ENCODE results near the gene ABCA9. TPM values are rescaled to one million over a fixed set of nuclear protein-coding genes. Genes with fewer than 3 reads are reported as not detected.
"Not testable (repeated sequence)": the region's sequence is repeated elsewhere in the genome, so short reads cannot be mapped to it uniquely, and the experiment has no call there.

The ABCA9 gene
- total RNA-seq, 1 experiment from 2014 or later = not detected

DNA sequence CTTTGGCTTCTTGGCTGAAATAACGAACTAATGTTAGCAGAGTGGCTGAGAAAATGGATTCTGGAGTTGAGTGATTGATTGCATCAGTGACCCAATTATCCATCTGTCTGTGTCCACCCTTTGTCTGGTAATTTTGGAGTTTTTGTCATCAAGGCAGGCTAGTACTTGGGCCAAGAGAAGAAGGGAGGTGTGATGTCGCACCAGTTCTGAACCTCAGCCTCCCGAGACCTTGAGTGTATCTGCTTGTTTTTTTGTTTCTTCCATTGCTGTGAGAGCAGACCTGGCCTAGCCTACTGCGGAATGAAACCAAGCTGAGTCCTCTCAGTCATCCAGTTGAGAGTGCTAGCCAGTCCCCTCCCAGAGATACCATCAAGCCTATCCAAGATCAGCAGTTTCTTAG, 110.0 kb downstream of the ABCA9 start:
- H3K4me1 ChIP-seq (replicated peaks; ENCODE audit: insufficient read depth) = no peaks in the 10 kb centered on the region
- no peaks in the 10 kb centered on the region for H3K27me3 ChIP-seq (ENCODE audit: insufficient read depth, low read depth)
- H3K4me3 ChIP-seq = no peak overlapping the region
- BruUV-seq (replicated peaks) = no TSS peak
- no peaks in the 10 kb centered on the region for H3F3A ChIP-seq (ENCODE audit: insufficient read depth, low read depth)
- no peak overlapping the region for H3K27ac ChIP-seq
- TF ChIP-seq, protein P1, sequence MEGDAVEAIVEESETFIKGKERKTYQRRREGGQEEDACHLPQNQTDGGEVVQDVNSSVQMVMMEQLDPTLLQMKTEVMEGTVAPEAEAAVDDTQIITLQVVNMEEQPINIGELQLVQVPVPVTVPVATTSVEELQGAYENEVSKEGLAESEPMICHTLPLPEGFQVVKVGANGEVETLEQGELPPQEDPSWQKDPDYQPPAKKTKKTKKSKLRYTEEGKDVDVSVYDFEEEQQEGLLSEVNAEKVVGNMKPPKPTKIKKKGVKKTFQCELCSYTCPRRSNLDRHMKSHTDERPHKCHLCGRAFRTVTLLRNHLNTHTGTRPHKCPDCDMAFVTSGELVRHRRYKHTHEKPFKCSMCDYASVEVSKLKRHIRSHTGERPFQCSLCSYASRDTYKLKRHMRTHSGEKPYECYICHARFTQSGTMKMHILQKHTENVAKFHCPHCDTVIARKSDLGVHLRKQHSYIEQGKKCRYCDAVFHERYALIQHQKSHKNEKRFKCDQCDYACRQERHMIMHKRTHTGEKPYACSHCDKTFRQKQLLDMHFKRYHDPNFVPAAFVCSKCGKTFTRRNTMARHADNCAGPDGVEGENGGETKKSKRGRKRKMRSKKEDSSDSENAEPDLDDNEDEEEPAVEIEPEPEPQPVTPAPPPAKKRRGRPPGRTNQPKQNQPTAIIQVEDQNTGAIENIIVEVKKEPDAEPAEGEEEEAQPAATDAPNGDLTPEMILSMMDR (conservative IDR thresholded peaks at IDR 0.05) = no peak
- TF ChIP-seq EZH2 (IDR thresholded peaks at IDR 0.05; ENCODE audit: low read depth) = no peak
- no peaks in the 10 kb centered on the region for H3K79me2 ChIP-seq (ENCODE audit: low read depth)
- ChIA-PET CTCF (no interaction called here), POLR2A (ENCODE audit: unreplicated experiment) (no interaction called here)
- no peaks in the 10 kb centered on the region for H4K20me1 ChIP-seq (ENCODE audit: insufficient read depth)
- DNase-seq = no peak
- H3K9me2 ChIP-seq (ENCODE audit: insufficient read depth) = no peaks in the 10 kb centered on the region
- H3K4me2 ChIP-seq = no peak overlapping the region
- no peak overlapping the region for H2AFZ ChIP-seq
- H3K9me3 ChIP-seq (ENCODE audit: insufficient read depth, low read depth) = 0 out of 2 replicates have a peak, but pooled peaks cover 3% of the 10 kb centered on the region
- H3K36me3 ChIP-seq (ENCODE audit: low read depth) = no peaks in the 10 kb centered on the region
- intact Hi-C loops (cut with micrococcal nuclease; ENCODE audit: unreplicated experiment) = no loop called here

DNA sequence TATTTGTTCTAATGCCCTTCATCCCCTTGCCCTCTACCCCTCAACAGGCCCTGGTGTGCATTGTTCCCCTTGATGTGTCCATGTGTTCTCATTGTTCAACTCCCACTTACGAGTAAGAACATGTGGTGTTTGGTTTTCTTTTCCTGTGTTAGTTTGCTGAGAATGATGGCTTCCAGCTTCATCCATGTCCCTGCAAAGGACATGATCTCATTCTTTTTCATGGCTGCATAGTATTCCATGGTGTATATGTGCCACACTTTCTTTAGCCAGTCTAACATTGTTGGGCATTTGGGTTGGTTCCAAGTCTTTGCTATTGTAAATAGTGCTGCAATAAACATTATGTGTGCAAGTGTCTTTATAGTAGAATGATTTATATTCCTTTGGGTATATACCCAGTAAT, 112.9 kb downstream of the ABCA9 start:
- intact Hi-C loops (cut with micrococcal nuclease; ENCODE audit: unreplicated experiment); H3K9me2 ChIP-seq (ENCODE audit: insufficient read depth); H3K79me2 ChIP-seq (ENCODE audit: low read depth); H3K36me3 ChIP-seq (ENCODE audit: low read depth); H3K9me3 ChIP-seq (ENCODE audit: insufficient read depth, low read depth); H3K27ac ChIP-seq; H3F3A ChIP-seq (ENCODE audit: insufficient read depth, low read depth); BruUV-seq (replicated peaks); H4K20me1 ChIP-seq (ENCODE audit: insufficient read depth); H3K4me3 ChIP-seq; POLR2A ChIA-PET (ENCODE audit: unreplicated experiment); DNase-seq; H2AFZ ChIP-seq; H3K4me2 ChIP-seq; CTCF ChIA-PET; H3K4me1 ChIP-seq (replicated peaks; ENCODE audit: insufficient read depth); H3K27me3 ChIP-seq (ENCODE audit: insufficient read depth, low read depth): not testable (repeated sequence)

DNA sequence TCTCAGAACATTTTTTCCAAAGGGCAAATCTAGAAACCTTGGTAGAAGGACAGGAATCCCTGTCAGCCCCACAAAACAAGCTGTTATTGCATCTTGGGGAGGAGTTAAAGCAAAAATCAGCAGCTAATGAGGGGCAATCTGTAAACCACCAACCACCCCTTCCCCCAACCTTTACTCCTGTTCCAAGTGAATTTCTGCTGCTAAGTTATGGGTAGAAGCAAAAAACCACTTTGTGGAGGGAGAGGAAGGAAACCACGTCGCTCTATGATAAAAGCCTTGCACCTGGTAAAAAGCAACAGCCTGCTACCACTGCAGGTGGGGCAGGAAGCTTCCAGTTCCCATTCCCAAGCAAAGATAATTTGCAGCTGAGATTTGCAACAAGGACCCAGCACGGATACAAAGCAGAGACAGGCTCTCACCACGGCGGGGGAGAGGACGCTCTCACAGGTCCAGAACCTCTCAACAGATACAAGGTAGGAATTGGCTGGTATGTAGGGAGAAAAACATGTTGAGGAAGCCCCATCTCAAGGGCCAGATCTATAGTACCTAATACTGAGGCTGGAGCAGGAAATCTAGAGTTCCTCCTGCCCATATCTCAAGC, 116.2 kb downstream of the ABCA9 start:
- Histone ChIP-seq H4K20me1 (ENCODE audit: insufficient read depth) (no peaks in the 10 kb centered on the region), H3K9me3 (ENCODE audit: insufficient read depth, low read depth) (no peaks in the 10 kb centered on the region), H3K27me3 (ENCODE audit: insufficient read depth, low read depth) (no peaks in the 10 kb centered on the region), H3K27ac (no peak overlapping the region), H3K4me3 (no peak overlapping the region), H3K36me3 (ENCODE audit: low read depth) (no peaks in the 10 kb centered on the region), H3K79me2 (ENCODE audit: low read depth) (no peaks in the 10 kb centered on the region), H3K4me2 (no peak overlapping the region), H2AFZ (no peak overlapping the region), H3K9me2 (ENCODE audit: insufficient read depth) (no peaks in the 10 kb centered on the region), H3K4me1 (replicated peaks; ENCODE audit: insufficient read depth) (no peaks in the 10 kb centered on the region), H3F3A (ENCODE audit: insufficient read depth, low read depth) (no peaks in the 10 kb centered on the region)
- intact Hi-C loops (cut with micrococcal nuclease; ENCODE audit: unreplicated experiment) = no loop called here
- ChIA-PET CTCF (no interaction called here), POLR2A (ENCODE audit: unreplicated experiment) (no interaction called here)
- TF ChIP-seq EZH2 (IDR thresholded peaks at IDR 0.05; ENCODE audit: low read depth) = no peak
- TF ChIP-seq, protein P1 (conservative IDR thresholded peaks at IDR 0.05) = no peak
- BruUV-seq (replicated peaks) = no TSS peak
- DNase-seq = no peak

DNA sequence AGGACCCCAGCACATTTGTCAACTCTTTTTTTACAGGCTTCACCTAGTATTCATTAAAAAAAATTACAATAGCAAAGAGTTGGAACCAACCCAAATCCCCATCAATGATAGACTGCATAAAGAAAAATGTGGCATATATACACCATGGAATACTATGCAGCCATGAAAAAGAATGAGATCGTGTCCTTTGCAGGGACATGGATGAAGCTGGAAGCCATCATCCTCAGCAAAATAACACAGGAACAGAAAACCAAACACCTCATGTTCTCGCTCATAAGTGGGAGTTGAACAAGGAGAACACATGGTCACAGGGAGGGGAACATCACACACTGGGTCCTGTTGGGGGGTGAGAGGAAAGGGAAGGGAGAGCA, 116.9 kb downstream of the ABCA9 start:
- H3K4me2 ChIP-seq; H3K9me3 ChIP-seq (ENCODE audit: insufficient read depth, low read depth); DNase-seq; H3F3A ChIP-seq (ENCODE audit: insufficient read depth, low read depth); POLR2A ChIA-PET (ENCODE audit: unreplicated experiment); H3K4me1 ChIP-seq (replicated peaks; ENCODE audit: insufficient read depth); H3K79me2 ChIP-seq (ENCODE audit: low read depth); H3K4me3 ChIP-seq; H3K9me2 ChIP-seq (ENCODE audit: insufficient read depth); BruUV-seq (replicated peaks); H2AFZ ChIP-seq; CTCF ChIA-PET; H3K27me3 ChIP-seq (ENCODE audit: insufficient read depth, low read depth); H3K27ac ChIP-seq; H3K36me3 ChIP-seq (ENCODE audit: low read depth); H4K20me1 ChIP-seq (ENCODE audit: insufficient read depth); intact Hi-C loops (cut with micrococcal nuclease; ENCODE audit: unreplicated experiment): not testable (repeated sequence)
